GM12878 (cell line): Measurements from ENCODE around the gene DEF6. TPM values are rescaled to one million over a fixed set of nuclear protein-coding genes. Genes with fewer than 3 reads are reported as not detected.

ENCODE experiments used
- ATAC-seq: fragments of 200-7000 bp; cut with Tn5 transposase; 3 replicates; pipeline ENCODE4 v1.9.1; 2020; ENCODE audit warnings: mild to moderate bottlenecking, moderate library complexity
- BruUV-seq: library from RNA; stranded (reverse); fragments of 400-500 nt; replicated peaks from 2 replicates; lab custom pipeline; 2021; lab: Mats Ljungman, UMichigan
- CTCF ChIA-PET: fragments of 300-600 bp; sonication (Branson Sonifier 250); formaldehyde crosslinking; extraction: SDS; loops from one replicate; lab custom pipeline; 2021; ENCODE audit warnings: inconsistent platforms; lab: Yijun Ruan, JAX
- POLR2A ChIA-PET: fragments of 350-600 bp; formaldehyde crosslinking; extraction: SDS; loops from one replicate; lab custom pipeline; 2021; ENCODE audit warnings: inconsistent platforms; lab: Charles Lee
- RAD21 ChIA-PET: fragments of 300-600 bp; sonication (Branson Sonifier 250); formaldehyde crosslinking; loops from one replicate; lab custom pipeline; 2023; ENCODE audit warnings: antibody characterized with exemption; ENCODE audit not compliant: unreplicated experiment; lab: Charles Lee
- SMC1A ChIA-PET: fragments of 300-600 bp; sonication (Branson Sonifier 250); formaldehyde crosslinking; loops from one replicate; lab custom pipeline; 2023; ENCODE audit not compliant: unreplicated experiment, uncharacterized antibody; lab: Charles Lee
- DNase-seq: peaks from one replicate; pipeline ENCODE4 v3.0.0-alpha.2; 2011; ENCODE audit warnings: low read depth, low spot score
- FAIRE-seq: peaks from 3 replicates; lab custom pipeline; 2011; peaks lifted over from hg19 to GRCh38; lab: Jason Lieb, UNC
- H2AFZ ChIP-seq: 2 replicates; pipeline ENCODE4 v1.6.0; 2011; ENCODE audit warnings: low read depth, low read length, control low read depth; ENCODE audit not compliant: control insufficient read depth
- H3K27ac ChIP-seq: 2 replicates; pipeline ENCODE4 v1.5.1; 2011; ENCODE audit warnings: control low read depth; ENCODE audit not compliant: control insufficient read depth, insufficient read depth
- H3K27me3 ChIP-seq, 2 experiments: replicated peaks in 1 of 2; 2 replicates each; pipeline versions ENCODE4 v1.6.0 to v1.6.1; 2011; ENCODE audit warnings: low read length in 1 of 2; ENCODE audit not compliant: control insufficient read depth in 2 of 2, insufficient read depth in 2 of 2
- H3K36me3 ChIP-seq, 2 experiments: 2 replicates each; pipeline ENCODE4 v1.5.1; 2011; ENCODE audit warnings: low read length in 1 of 2; ENCODE audit not compliant: control insufficient read depth in 2 of 2, insufficient read depth in 2 of 2
- H3K4me1 ChIP-seq: 2 replicates; pipeline ENCODE4 v1.6.1; 2011; ENCODE audit warnings: mild to moderate bottlenecking, low read length, moderate library complexity, mixed read lengths; ENCODE audit not compliant: control insufficient read depth, insufficient read depth
- H3K4me2 ChIP-seq: 2 replicates; pipeline ENCODE4 v1.6.0; 2011; ENCODE audit warnings: control low read depth; ENCODE audit not compliant: control insufficient read depth, insufficient read depth
- H3K4me3 ChIP-seq: fragments of 200-600 bp; sonication (generic); 2 replicates; pipeline ENCODE4 v1.5.1; 2016
- H3K79me2 ChIP-seq: 2 replicates; pipeline ENCODE4 v1.6.0; 2011; ENCODE audit warnings: low read length; ENCODE audit not compliant: control insufficient read depth, insufficient read depth
- H3K9ac ChIP-seq: 2 replicates; pipeline ENCODE4 v1.8.0; 2011; ENCODE audit warnings: low read length, control low read depth, mixed read lengths; ENCODE audit not compliant: control insufficient read depth, insufficient read depth
- H3K9me3 ChIP-seq: replicated peaks from 3 replicates; pipeline ENCODE4 v1.5.1; 2011; ENCODE audit warnings: mild to moderate bottlenecking, low read length; ENCODE audit not compliant: control insufficient read depth, insufficient read depth
- H4K20me1 ChIP-seq: 2 replicates; pipeline ENCODE4 v1.6.0; 2011; ENCODE audit not compliant: control insufficient read depth, insufficient read depth
- BMI1 ChIP-seq: fragments of 450-650 bp; IDR thresholded peaks from 2 replicates; pipeline ENCODE4 v1.6.1; 2016; ENCODE audit warnings: mild to moderate bottlenecking, moderate library complexity, borderline replicate concordance
- CREM ChIP-seq: IDR thresholded peaks from 2 replicates; pipeline ENCODE4 v1.6.1; 2014; ENCODE audit warnings: antibody characterized with exemption, low read depth
- GABPA ChIP-seq: IDR thresholded peaks from 2 replicates; pipeline ENCODE4 v1.6.1; 2014; ENCODE audit warnings: antibody characterized with exemption, low read depth, mild to moderate bottlenecking, inconsistent platforms
- HDGF ChIP-seq: fragments of 450-650 bp; IDR thresholded peaks from 2 replicates; pipeline ENCODE4 v1.6.1; 2016; ENCODE audit warnings: antibody characterized with exemption
- IKZF2 ChIP-seq, 2 experiments: fragments of 450-650 bp; IDR thresholded peaks; 2 replicates each; pipeline ENCODE4 v1.6.1; 2017; ENCODE audit warnings: mild to moderate bottlenecking in 2 of 2, moderate library complexity in 2 of 2
- KDM1A ChIP-seq: fragments of 200-600 bp; sonication (generic); IDR thresholded peaks from 2 replicates; pipeline ENCODE4 v1.6.1; 2016; ENCODE audit warnings: borderline replicate concordance
- MXI1 ChIP-seq: fragments of 150-350 bp; IDR thresholded peaks from 2 replicates; pipeline ENCODE4 v1.6.1; 2011; ENCODE audit warnings: low read depth, mild to moderate bottlenecking, inconsistent platforms, low read length, improper control_type of control experiment
- SIX5 ChIP-seq: IDR thresholded peaks from 2 replicates; pipeline ENCODE4 v1.6.1; 2011; ENCODE audit warnings: mild to moderate bottlenecking, low read depth, low read length, moderate library complexity; ENCODE audit not compliant: severe bottlenecking
- SP1 ChIP-seq: IDR thresholded peaks from one replicate; pipeline ENCODE4 v1.6.1; 2011; ENCODE audit warnings: low read depth, low read length
- SREBF2 ChIP-seq: IDR thresholded peaks from 2 replicates; pipeline ENCODE4 v1.6.1; 2012; ENCODE audit warnings: mild to moderate bottlenecking, low read length
- TCF7 ChIP-seq: IDR thresholded peaks from 2 replicates; pipeline ENCODE4 v1.6.1; 2014; ENCODE audit warnings: antibody characterized with exemption, borderline replicate concordance
- YBX1 ChIP-seq: fragments of 450-650 bp; IDR thresholded peaks from 2 replicates; pipeline ENCODE4 v1.6.1; 2016; ENCODE audit warnings: antibody characterized with exemption
- ZNF217 ChIP-seq: fragments of 450-650 bp; IDR thresholded peaks from 2 replicates; pipeline ENCODE4 v1.6.1; 2017; ENCODE audit warnings: antibody characterized with exemption, mild to moderate bottlenecking
- WGBS: methylation state at CpG from one replicate; pipeline ENCODE4 v1.1.6; 2016; ENCODE audit warnings: low lambda C conversion rate; ENCODE audit not compliant: insufficient replicate concordance, insufficient coverage; ENCODE audit errors: missing lambda C conversion rate; 5-methylcytosine and 5-hydroxymethylcytosine counted together
- in situ Hi-C: fragments of 300-500 bp; cut with MboI; formaldehyde crosslinking; loops from 9 replicates; pipeline ENCODE4 v1.14.3; 2018; ENCODE audit warnings: mixed read lengths
- intact Hi-C: fragments of 100-400 bp; cut with micrococcal nuclease; formaldehyde crosslinking; loops from one replicate; pipeline ENCODE4 v1.14.2; 2022; ENCODE audit not compliant: unreplicated experiment
- polyA plus RNA-seq, 11 experiments: library from polyadenylated mRNA; depleted of rRNA in 4 of 11; unstranded in 6 of 11; stranded (reverse) in 5 of 11; fragments of >200 nt; fragmentation: Nextera tagmentation in 4 of 11; fragmentation: Illumina TruSeq in 1 of 11; extraction: Ambion mirVana in 4 of 11; extraction: Trizol in 1 of 11; gene quantifications; 1 replicate in 1 of 11; 2 replicates in 10 of 11; pipeline versions ENCODE4 v1.2.1 to v1.2.3, GENCODE V29; 2011 to 2016; ENCODE audit warnings: inconsistent platforms in 2 of 11, missing spikeins in 2 of 11, low read depth in 1 of 11
- total RNA-seq, 4 experiments: library from RNA; depleted of rRNA in 3 of 4; stranded (reverse); fragments of >200 nt in 3 of 4; fragmentation: Illumina TruSeq in 1 of 4; extraction: Trizol in 1 of 4; gene quantifications; 2 replicates each; pipeline versions ENCODE4 v1.2.1 to v1.2.3, GENCODE V29; 2013 to 2021
- TF ChIP-seq, protein P1 (sequence below): IDR thresholded peaks from 2 replicates; pipeline ENCODE4 v1.6.1; 2012; ENCODE audit warnings: low read depth, low read length, improper control_type of control experiment
- TF ChIP-seq, protein P2 (sequence below): IDR thresholded peaks from 2 replicates; pipeline ENCODE4 v1.6.1; 2012; ENCODE audit warnings: low read depth, low read length, improper control_type of control experiment

Gene DEF6
- total and polyA plus RNA-seq, 10 of the 15 experiments (the other 5 are each of a cell fraction or from before 2014, with no cell fraction given): 3.3 to 69.5 (median 48.8) TPM

DNA sequence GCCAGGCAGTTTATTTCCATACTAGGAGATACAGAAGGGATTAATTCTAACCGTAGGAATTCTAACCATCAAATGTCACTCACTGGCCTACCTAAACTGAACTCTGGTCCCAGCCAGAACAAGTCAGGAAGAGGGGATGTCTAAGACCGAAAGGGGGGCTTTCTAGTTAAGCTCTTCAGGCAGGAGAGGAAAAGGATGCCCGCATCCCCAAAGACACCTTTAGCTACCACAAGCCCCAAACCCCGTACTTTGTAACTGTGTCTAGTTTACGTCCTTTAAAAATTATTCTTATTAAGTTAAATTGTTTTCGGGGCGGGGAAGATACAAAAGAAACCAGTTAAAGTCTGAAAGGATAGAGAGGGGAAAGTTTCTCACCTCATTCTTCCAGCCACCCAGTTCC, 39.3 kb upstream of the DEF6 start:
- 66% methylated on average over 7 of the region's 7 CpGs for WGBS
- TSS peak; percentile 75 for BruUV-seq
- peak overlapping the region; percentile 70 for H3K4me3 ChIP-seq
- intact Hi-C loops: no loop called here
- no peak overlapping the region for H3K27ac ChIP-seq
- ChIA-PET SMC1A (interaction anchor here (0.9 to 1.3 kb wide), 4 partner anchors 10 to 43 kb away, joined by 3 read pairs; no protein-coding TSS in a partner anchor), RAD21 (interaction anchor here (1.0 to 1.7 kb wide), 3 partner anchors 40 to 45 kb away, joined by 3 to 9 read pairs (median 5); no protein-coding TSS in a partner anchor), CTCF (interaction anchor here (0.8 to 5.0 kb wide), 8 partner anchors 11 to 192 kb away, joined by 3 to 52 read pairs (median 6); partner anchors contain the start of gene DEF6), POLR2A (interaction anchor here (0.7 to 2.9 kb wide), 4 partner anchors 9 to 466 kb away, joined by 3 to 10 read pairs (median 6); no protein-coding TSS in a partner anchor)
- in situ Hi-C loops: no loop called here
- H3K36me3 ChIP-seq: no peaks in the 10 kb centered on the region
- no peaks in the 10 kb centered on the region for H4K20me1 ChIP-seq
- ATAC-seq (no peak), DNase-seq (no peak), FAIRE-seq (no peak)
- no peaks in the 10 kb centered on the region; the same call in 1 of the 2 replicates for H3K4me1 ChIP-seq
- H3K9ac ChIP-seq: peak overlapping the region; percentile 84
- H3K27me3 ChIP-seq: no peaks in the 10 kb centered on the region
- peaks cover 23% of the 10 kb centered on the region for H3K79me2 ChIP-seq
- no peaks in the 10 kb centered on the region for H3K9me3 ChIP-seq
- TF ChIP-seq HDGF (no peak), SP1 (no peak), BMI1 (no peak), ZNF217 (no peak), MXI1 (no peak), IKZF2 (IDR thresholded peaks at IDR 0.05) (no peak), YBX1 (no peak), SIX5 (no peak), KDM1A (no peak), GABPA (no peak), SREBF2 (no peak), CREM (no peak), TCF7 (no peak)
- TF ChIP-seq, protein P1, sequence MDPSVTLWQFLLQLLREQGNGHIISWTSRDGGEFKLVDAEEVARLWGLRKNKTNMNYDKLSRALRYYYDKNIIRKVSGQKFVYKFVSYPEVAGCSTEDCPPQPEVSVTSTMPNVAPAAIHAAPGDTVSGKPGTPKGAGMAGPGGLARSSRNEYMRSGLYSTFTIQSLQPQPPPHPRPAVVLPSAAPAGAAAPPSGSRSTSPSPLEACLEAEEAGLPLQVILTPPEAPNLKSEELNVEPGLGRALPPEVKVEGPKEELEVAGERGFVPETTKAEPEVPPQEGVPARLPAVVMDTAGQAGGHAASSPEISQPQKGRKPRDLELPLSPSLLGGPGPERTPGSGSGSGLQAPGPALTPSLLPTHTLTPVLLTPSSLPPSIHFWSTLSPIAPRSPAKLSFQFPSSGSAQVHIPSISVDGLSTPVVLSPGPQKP: no peak
- TF ChIP-seq, protein P2, sequence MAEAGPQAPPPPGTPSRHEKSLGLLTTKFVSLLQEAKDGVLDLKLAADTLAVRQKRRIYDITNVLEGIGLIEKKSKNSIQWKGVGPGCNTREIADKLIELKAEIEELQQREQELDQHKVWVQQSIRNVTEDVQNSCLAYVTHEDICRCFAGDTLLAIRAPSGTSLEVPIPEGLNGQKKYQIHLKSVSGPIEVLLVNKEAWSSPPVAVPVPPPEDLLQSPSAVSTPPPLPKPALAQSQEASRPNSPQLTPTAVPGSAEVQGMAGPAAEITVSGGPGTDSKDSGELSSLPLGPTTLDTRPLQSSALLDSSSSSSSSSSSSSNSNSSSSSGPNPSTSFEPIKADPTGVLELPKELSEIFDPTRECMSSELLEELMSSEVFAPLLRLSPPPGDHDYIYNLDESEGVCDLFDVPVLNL: no peak
- H2AFZ ChIP-seq: no peak overlapping the region
- H3K4me2 ChIP-seq: peak overlapping the region; percentile 87
